GM12891 (cell line): ENCODE results near the gene ILDR2.

ENCODE experiments used
- POLR2A ChIP-seq: IDR thresholded peaks from 2 replicates; pipeline ENCODE4 v1.6.1; 2011; ENCODE audit warnings: low read depth, low read length, control low read depth
- POLR2AphosphoS5 ChIP-seq: IDR thresholded peaks from 2 replicates; pipeline ENCODE4 v1.6.1; 2011; ENCODE audit warnings: low read depth, low read length, control low read depth
- TAF1 ChIP-seq: IDR thresholded peaks from 2 replicates; pipeline ENCODE4 v1.6.1; 2011; ENCODE audit warnings: low read depth, low read length, control low read depth

DNA sequence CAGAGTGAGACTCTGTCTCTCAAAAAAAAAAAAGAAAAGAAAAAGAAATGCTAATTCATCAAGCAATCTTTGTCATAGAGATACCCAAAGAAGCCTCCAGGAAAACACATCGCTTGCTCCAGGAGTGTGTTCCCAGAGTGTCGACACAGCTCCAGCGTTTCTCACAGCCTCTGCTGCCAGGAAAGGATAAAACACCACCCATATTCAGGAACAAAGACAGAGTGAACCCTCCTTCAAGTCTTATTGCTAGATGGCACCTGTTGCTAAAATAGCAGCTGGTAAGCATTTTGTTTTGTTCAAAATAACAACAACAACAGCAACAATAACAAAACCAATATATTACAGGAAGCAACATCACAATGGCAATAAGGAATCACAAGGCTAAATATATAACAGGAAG is 3.1 kb downstream of the ILDR2 start:
- TF ChIP-seq POLR2A (no peak), TAF1 (no peak), POLR2AphosphoS5 (no peak)
